GM19452 (cell line): ENCODE measurements around the gene CHORDC1.
"Not testable (repeated sequence)": the region's sequence is repeated elsewhere in the genome, so short reads cannot be mapped to it uniquely, and the experiment has no call there.

Experiments used
- ATAC-seq: cut with Tn5 transposase; IDR thresholded peaks from one replicate; pipeline ENCODE4 v1.9.1; 2021; ENCODE audit not compliant: unreplicated experiment

Gene CHORDC1

DNA sequence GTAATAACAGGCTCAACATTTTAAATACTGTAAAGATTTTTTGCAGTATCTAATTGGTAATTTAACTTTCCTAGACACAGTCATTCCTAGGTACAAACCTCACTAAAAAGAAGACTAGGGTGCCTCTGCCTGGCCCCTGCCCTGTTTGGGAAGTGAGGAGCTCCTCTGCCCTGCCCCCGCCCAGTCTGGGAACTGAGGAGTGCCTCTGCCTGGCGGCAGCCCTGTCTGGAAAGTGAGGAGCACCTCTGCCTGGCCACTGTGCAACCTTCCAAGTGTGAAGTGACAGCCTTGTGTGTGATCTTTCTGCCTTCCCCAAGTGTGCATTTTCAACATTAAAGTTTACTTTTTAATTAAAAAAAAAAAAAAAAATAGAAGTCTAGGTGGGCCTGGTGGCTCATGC lies 4.2 kb downstream of the CHORDC1 start:
- ATAC-seq = no peak

DNA sequence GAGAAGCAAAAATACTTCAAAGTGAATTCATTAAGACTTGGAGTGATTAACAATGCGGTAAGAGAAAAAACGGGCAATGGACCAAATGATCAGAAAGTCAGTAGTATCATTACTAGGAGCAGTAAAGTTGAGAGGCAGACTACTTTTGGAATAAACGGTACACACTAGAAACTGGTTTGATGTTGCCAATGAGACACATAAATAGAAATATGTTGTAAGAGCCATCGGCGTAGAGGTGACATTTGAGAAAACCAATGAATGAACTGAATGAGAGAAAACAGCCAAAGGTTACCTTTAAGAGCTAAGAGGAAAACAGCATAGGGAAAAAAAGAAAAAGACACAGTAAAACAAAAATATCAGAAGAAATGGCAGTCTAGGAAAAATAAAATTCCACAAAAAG lies 6.2 kb downstream of the CHORDC1 start:
- ATAC-seq = no peak

DNA sequence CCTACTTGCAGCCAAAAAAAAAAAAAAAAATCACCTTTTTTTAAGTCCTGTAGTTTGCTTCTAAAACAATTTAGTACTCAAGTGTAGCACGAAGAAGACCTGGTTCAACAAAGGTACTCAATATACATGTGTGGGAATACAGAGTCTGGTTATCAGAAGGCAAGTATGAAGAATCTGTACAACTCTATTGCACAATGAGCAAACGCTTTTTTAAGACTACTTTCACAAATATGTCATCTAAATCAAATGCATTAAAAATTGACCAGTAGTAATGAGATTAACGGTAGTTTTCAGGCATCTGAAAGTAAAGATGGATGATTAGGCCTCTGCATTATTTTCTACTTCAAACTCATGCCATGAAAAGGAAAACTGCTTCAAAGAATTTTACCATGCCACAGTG lies 9.5 kb downstream of the CHORDC1 start:
- no peak for ATAC-seq

DNA sequence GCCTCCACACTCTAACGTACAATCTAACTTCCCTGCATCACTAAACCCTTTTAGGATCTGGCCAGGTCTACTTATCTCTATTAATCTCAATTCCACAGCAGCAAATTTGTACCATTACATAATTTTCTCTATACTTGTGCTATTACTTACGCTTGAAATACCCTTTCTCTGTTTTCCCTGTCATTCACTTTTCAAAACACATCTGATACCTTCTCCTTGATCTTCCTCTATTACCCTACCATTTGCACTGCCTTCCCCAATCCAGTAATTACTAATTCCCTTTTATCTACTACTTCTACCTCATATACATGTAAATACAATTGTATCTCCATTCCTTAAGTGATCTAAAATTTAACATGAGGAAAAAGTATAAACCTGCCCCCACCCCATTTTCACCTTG lies 14.0 kb downstream of the CHORDC1 start:
- no peak for ATAC-seq

DNA sequence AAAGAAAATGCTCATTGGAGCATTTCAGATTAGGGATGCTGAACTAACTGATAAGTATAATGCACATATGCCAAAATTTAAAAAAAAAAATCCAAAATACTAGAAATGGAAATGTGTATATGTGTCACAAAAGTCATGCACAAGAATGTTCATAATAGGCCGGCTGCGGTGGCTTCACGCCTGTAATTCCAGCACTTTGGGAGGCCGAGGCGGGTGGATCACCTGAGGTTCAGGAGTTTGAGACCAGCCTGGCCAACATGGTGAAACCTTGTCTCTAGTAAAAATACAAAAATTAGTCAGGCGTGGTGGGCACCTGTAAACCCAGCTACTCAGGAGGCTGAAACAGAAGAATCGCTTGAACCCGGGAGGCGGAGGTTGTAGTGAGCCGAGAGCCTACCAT lies 14.9 kb downstream of the CHORDC1 start:
- ATAC-seq = not testable (repeated sequence)

DNA sequence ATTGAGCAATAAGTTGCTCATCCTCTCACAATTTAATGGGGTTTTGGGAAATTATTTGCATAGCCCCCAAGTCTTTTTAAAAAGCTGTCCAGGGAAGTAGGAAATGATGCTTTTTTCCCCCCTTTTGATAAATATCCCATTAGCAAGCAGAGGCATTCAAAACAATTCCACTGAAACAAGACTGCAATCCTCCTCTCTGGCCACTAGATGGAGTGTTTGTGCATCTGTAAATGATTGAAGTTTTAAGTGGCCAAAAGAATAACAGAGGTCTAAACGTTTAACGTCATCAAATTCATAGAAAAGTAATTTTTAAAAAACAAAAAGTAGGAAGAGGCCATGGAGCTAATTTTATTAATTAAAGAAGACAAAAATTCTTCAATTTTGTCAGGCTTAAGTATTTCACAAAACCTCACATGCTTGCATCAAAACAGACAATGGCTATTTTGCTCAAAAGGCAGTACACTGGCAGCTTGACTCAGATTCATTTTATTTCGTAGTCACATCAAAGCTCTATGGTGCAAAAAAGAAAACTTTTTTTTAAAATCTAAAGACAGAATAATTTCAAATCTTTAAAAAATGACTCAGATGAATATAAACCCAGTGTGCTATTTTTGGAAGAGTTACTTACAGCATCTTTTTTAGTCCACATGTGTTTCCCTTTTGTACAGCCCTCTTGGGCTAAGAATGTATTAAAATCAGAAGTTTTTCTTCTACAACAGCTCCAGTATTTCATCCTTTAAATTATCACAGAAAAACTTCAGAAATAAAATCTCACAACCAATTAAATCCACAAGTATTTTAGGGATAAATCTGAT lies 17.8 kb downstream of the CHORDC1 start:
- ATAC-seq = peak; percentile 80

DNA sequence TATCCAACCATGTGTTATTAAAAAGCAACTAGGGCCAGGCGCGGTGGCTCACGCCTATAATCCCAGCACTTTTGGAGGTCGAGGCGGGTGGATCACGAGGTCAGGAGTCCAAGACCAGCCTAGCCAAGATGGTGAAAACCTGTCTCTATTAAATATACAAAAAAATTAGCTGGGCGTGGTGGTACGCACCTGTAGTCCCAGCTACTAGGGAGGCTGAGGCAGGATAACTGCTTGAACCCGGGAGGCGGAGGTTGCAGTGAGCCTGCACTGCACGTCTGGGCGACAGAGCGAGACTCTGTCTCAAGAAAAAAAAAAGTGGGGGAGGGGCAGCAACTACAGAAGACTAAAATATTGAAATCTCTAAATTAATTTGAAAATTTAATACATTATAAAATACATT lies 18.4 kb downstream of the CHORDC1 start:
- no peak for ATAC-seq

DNA sequence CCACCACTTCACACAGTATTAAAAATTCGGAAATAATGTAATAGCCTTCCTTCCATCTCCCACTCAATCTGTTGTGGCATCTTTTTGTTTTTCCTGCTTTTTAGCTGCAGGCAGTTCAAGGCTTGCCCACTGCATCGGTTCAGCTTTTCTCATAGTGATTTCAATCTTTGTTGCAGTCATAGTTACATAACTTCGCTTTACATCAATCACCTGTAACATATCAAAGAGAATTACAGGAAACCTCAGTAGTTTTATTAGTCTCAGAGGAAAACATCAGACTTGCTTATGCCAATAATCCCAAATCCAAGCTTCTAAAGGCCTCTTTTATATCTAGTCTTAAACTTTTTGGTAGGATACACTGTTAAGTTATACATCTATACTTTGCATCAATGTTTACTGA lies 20.5 kb downstream of the CHORDC1 start:
- ATAC-seq = no peak

DNA sequence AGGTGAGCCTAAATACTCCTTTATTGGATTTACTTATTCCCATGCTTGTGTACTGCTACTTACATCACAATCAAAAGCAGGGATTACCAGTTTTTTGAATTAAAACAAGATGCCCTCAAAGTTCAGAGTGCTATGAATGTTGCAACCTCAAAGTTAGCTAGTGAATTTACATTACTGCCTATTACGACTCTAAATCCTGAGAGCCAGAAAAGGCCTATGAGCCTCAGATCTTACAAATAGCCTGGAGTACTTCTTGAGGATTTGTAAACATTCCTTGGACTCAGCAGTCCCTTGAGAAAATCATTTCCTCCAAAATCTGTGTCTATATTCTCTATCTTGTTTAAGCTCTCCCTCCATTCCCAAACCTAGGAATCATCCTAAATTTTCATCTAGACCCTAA lies 25.5 kb downstream of the CHORDC1 start:
- no peak for ATAC-seq

DNA sequence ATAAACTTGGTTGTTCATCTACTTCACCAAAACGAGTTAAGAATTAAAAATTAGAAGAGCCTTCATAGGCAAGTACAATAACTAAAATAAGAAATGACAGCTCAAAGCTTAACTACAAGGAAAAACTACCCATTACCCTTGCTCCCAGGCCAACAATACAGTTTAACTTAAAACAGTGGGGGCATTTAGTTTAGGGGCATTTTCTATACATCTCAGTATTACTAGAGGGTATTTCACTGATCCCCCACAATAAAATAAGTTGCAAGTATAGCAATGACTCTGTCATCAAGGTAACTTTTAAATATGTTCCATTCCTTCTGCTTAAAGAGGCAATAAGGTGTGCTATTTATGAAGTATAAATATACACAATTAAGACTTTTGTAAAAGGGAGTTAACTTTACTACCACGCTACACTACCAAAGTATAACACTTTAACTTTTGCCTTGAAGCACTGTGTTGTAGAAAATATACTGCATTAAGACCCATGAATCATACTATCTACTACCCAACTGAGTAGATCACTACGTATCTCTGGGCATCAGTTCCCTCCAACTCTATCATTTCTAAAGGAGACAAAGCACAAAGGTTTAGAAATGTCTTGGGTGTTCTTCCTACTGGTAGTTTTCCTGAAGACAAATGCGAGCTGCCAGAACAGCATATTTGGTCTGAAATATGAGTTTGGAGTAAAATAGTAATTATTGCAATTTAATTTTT lies 29.8 kb downstream of the CHORDC1 start:
- ATAC-seq = no peak

DNA sequence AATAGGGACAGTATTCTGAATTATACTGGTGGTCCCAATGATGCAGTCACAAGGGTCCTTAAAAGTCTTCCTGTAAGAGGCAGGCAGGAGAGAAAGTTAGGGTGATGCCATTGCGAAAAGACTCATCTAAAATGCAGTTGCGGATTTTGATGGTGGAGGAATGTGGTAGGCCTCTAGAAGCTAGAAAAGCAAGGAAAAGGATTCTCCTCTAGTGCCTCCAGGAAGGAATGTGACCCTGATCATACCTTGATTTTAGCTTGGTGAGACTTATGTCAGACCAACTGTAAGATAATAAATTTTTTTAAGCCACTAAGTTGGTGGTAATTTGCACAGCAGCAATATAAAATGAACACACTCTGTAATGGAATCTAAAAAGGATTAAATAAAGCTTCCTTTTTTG lies 33.8 kb downstream of the CHORDC1 start:
- no peak for ATAC-seq

DNA sequence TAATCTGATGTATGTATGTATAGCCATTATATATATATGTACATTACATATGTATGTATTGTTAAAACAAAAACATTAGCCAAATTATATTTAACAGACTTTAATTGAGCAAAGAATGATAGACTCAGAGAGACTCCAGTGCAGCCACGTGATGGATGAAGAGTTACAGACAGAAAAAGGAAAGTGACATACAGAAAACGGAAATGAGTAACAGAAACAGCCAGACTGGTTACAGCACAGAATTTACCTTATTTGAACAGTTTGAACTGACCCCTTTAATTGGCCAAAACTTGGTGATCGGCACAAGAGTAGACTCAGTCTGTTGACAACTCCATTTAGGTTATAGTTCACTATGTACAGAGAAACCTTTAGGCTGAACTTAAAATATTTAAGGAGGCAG lies 35.0 kb downstream of the CHORDC1 start:
- ATAC-seq = no peak

DNA sequence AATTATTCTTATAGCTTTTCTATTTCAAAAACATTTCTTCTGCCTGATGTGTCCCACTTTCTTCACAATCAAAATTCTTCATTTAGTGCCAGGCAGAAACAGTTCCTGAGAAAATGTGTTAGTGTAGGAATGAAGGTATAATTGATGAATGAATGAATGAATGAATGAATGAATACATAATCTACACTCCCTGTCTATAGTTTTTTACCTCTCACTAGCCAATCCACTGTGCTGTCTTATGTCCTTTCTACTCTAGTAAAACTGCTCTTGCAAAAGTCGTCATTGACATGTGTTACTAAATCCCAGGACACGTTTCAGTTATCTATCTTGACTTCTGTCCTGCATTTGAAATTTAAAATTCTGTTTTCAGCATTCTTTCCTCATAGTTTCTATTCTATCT lies 42.9 kb downstream of the CHORDC1 start:
- ATAC-seq = no peak

DNA sequence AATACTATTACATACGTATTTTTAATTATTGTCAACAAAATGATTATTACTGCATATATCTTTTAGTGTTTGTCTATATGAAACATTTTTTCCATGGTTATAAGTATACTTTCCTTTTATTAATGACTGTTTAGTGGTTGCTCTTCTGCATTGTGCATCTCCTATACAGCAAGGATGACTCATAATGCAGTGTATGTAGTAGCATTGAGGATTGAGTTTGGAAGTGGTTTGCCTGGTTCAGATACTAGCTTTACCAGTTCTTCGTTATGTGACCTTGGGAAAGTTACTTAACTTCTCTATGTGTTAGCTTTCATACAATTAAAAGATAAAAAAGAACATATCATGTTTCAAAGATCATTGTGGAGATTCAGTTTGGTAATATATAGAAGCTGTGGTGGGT lies 44.1 kb downstream of the CHORDC1 start:
- no peak for ATAC-seq

DNA sequence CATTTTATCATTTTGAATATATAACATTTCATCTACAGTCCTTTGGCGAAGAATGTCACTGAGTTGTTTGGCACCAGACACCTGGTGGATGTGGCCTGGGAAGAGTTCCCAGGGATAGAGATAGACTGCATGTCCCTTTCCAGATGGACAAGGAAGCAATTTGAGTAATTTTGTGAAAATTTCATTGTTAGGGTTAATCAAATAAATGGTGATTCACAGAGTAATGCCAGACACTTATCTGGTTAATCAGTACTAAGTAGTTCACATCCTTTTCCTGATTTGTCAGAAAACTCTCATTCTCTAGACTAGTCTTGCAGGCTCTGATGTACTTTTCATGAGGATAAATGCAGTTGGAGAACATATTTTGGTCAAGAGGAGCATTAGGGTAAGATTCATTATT lies 46.8 kb downstream of the CHORDC1 start:
- ATAC-seq = no peak

DNA sequence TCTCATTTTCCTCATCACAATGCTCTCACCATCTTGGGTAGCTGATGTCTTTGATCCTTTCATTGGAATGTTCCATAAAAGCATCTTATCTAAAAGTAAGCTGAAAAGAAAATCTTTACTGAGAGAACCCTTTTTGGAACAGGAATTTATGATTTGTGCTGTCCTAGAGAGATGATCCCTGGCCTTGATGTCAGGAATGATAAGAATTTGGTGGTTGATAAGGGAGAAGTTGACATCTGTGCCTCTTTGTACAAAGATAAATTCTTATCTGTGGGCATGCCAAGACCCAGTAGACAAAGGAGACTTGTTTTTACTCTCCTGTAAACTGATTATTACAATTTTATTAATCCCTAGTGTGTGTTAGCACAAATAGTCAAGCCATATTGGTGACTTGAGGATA lies 51.5 kb downstream of the CHORDC1 start:
- ATAC-seq = no peak

DNA sequence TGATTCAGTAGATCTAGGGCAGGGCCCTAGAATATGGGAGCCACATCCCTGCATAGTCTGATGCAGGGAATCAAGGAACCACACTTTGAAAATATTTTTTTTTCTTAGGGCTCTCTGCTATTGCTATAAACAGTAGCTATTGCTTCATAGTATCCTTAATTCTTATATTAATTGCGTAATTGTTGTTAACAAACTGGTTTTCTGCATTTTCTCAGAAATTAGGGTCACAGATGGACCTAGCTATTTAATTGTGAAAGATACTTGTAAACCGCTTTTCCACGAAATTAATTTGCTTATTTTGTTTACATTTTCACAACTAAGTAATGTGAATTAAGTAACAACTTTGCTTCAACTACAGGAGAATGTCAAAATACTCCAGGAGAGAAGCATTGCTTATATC lies 54.3 kb downstream of the CHORDC1 start:
- ATAC-seq = no peak

DNA sequence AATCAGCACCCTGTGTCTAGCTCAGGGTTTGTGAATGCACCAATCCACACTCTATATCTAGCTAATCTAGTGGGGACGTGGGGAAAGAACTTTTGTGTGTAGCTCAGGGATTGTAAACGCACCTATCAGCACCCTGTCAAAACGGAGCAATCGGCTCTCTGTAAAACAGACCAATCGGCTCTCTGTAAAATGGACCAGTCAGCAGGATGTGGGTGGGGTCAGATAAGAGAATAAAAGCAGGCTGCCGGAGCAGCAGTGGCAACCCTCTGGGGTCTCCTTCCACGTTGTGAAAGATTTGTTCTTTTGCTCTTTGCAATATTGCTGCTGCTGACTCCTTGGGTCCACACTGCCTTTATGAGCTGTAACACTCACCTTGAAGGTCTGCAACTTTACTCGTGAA lies 55.1 kb downstream of the CHORDC1 start:
- ATAC-seq = not testable (repeated sequence)

DNA sequence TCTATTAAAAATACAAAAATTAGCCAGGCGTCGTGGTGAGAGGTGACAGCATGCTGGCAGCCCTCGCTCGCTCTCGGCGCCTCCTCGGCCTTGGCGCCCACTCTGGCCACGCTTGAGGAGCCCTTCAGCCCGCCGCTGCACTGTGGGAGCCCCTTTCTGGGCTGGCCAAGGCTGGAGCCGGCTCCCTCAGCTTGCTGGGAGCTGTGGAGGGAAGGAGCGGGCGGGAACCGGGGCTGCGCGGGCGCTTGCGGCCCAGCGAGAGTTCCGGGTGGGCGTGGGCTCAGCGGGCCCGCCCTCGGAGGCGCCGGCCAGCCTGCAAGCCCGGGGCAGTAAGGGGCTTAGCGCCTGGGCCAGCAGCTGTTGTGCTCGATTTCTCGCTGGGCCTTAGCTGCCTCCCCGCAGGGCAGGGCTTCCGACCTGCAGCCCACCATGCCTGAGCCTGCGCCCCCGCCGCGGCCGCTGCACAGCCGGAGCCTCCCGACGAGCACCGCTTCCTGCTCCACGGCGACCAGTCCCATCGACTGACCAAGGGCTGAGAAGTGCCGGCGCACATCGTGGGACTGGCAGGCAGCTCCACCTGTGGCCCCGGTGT lies 55.8 kb downstream of the CHORDC1 start:
- not testable (repeated sequence) for ATAC-seq
